DMS53 treated with DMSO at 0.1 percent for 48 hours (cell line): Measurements from ENCODE around the gene MSI1.
"Not testable (repeated sequence)": the region's sequence is repeated elsewhere in the genome, so short reads cannot be mapped to it uniquely, and the experiment has no call there.

Experiments
- DNase-seq: peaks from one replicate; lab custom pipeline; 2025; ENCODE audit not compliant: unreplicated experiment; lab: John Stamatoyannopoulos, UW

The MSI1 gene

GRCh38 chr12:120357104-120357503 is 11.9 kb downstream of the MSI1 start:
- DNase-seq = no peak

- peak; percentile 85 for DNase-seq
These were observed 12.4 kb downstream of the MSI1 start for GRCh38 chr12:120356567-120357030.

DNA sequence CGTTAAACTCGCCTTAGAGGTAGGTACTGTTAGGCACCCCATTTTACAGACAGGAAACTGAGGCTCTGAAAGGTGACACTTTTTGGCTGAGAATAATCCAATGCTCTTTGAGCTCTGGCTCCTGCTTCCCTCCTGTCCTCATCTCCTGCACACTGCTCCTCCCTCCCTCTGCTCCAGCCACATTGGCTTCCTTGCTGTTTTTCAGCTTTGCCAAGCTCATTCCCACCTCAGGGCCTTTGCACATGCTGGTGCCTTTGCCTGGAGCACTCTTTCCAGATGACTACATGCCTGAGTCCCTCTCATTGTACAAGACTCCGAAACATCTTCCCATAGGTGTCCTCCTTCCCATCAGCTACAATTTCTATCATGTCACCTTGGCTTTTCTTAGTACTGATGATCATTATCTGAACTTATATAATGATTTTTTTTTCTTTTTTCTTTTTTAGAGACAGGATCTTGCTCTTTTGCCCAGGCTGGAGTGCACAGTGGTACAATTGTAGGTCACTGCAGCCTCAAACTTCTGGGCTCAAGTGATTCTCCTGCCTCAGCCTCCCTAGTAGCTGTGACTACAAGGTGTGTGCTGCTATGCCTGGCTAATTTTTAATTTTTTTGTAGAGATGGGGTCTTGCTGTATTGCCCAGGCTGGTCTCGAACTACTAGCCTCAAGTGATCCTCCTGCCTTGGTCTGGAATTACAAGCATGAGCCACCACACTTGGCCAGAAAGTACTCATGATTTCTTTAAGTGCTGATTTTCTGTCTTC is 15.2 kb downstream of the MSI1 start:
- no peak for DNase-seq

GRCh38 chr12:120353136-120353535 is 15.8 kb downstream of the MSI1 start:
- DNase-seq = no peak

GRCh38 chr12:120352117-120352516 is 16.8 kb downstream of the MSI1 start:
- no peak for DNase-seq

DNA sequence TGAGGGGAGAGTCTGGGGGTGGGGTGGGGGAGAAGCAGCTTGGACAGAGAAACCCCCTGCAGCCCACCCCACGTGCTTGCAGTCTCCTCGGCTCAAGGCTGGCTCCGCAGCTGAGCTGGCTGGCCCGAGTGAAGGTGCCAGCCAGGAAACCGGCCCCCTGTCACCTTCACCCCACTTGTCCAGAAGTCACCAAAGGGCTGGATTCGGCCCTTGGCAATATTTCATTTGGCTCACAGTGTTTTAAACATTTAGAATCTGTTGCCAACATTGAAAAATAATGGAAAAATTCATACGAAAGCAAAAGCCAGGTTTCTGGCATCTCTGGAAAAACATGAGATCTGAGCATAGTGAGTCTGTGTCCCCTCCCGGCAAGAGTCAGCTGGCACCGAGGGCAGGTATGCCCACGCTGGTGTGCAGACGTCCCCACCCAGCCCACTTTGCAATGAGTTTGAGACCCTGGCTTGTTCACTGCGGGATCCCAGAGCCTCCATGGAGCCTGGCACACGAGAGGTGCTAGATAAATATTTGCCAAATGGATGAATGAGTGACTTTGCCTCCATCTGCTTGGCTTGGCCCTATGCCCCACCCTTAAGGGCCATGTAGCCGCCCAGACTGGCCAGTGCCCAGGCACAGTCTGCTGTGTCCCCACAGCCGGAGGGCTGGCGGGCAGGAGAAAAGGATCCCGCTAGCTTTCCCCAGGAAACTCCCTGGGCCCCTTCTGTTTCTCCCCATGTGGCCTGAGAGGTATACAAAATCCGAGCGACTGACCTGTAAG is 18.2 kb downstream of the MSI1 start:
- peak; percentile 51 for DNase-seq

- DNase-seq = no peak
These were observed 21.2 kb downstream of the MSI1 start for GRCh38 chr12:120347766-120348165.

GRCh38 chr12:120346681-120347080 is 22.3 kb downstream of the MSI1 start:
- no peak for DNase-seq

DNA sequence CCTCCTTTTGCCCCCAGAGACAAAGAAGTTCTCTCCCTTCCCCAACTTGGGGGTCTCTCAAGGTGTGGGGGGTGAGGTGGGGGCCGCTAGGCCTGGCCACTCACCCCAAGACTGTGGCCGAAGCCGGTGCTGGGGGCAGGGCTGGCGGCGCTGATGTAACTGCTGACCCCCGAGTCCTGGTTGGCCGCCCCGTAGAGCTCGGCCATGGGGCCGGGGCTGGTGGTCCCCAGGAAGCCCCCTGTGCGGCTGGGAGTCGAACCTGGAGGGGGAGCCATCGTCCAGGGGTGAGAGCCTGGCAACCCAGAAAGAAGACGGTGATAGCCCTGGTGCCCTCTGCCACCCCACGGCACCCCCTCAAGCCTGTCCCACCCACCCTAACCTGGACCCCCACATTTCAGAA is 22.9 kb downstream of the MSI1 start:
- DNase-seq = no peak

GRCh38 chr12:120343692-120344091 is 25.3 kb downstream of the MSI1 start:
- no peak for DNase-seq

GRCh38 chr12:120343039-120343537 is 25.9 kb downstream of the MSI1 start:
- DNase-seq = no peak

DNA sequence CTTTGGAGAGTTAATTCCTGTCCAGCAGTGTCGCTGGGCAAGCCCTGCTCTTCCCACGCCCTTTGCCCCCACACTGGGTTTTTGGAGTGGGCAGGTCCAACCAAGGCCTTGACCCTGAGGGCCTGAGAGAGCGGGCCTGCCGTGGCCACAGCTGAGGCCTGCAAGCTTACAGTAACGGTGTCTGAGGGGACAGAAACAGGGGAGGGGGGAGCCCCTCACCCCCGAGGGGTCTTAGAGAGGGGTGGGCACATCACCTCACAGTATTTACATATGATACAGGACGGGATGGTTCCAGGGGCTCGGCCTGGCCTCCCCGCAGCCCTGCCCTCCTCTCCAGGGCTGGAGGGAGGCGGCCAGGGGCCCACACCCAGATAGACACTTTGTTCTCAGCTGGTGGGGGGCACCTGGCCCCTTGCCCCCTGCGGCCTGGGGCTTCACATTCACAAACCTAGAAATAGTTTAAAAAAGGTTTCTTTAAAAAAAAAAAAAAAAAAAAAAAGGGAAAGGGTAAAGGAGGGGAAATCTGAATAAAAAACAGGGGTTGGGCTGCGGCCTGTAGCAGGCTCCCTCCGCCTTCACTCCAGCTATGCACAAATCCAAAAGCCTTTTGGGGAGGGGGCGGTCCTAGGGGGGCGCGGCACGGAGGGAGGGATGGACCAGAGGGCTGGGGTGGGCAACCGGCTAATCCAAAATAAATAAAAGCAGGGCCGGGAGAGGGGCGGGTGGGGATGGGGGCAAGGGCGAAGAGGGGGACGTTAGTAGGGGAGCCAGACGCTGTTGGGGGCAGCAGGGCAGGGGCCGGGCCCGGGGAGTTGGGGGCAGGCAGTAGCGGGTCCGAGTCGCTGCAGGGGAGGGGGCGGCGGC is 26.6 kb downstream of the MSI1 start:
- no peak for DNase-seq

DNA sequence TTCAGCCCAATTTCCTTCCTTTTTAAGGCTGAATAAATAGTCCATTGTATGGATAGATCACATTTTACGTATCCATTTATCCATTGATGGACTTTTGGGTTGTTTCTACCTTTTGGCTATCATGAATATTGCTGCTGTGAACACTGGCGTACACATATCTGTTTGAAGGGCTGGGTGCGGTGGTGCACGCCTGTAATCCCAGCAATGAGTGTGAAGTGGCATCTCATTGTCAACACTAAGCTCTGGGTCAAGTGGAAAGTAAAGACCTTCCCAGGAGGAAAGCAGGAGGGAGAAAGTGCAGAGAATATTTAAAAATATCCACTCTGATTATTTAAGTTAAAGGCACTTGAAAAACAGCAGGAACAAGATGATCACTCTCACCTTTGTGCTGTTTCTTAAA is 29.7 kb downstream of the MSI1 start:
- no peak for DNase-seq

DNA sequence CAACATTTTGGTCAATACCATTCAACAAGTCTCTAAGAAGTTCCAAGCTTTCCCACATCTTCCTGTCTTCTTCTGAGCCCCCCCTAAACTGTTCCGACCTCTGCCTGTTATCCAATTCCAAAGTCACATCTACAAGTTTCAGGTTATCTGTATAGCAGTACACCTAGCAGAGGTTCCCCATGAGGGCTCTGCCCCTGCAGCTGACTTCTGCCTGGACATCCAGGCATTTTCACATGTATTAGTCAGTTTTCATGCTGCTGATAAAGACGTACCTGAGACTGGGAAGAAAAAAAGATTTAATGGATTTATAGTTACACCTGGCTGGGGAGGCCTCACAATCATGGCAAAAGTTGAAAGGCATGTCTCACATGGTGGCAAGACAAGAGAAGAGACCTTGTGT is 31.2 kb downstream of the MSI1 start:
- no peak for DNase-seq

- not testable (repeated sequence) for DNase-seq
These were observed 32.6 kb downstream of the MSI1 start for GRCh38 chr12:120336392-120336791.

DNA sequence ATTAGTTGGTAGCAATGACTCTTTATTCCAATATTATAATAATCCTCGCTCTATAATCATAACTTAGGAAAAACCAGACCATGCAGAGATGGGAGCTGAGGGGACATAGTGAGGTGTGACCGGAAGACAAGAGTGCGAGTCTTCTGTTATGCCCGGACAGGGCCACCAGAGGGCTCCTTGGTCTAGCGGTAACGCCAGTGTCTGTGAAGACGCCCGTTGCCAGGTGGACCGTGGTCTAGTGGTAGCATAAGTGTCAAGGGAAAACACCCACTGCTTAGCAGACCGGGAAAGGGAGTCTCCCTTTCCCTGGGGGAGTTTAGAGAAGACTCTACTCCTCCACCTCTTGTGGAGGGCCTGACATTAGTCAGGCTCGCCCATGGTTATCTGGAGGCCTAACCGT is 33.5 kb downstream of the MSI1 start:
- DNase-seq = peak; percentile 67

DNA sequence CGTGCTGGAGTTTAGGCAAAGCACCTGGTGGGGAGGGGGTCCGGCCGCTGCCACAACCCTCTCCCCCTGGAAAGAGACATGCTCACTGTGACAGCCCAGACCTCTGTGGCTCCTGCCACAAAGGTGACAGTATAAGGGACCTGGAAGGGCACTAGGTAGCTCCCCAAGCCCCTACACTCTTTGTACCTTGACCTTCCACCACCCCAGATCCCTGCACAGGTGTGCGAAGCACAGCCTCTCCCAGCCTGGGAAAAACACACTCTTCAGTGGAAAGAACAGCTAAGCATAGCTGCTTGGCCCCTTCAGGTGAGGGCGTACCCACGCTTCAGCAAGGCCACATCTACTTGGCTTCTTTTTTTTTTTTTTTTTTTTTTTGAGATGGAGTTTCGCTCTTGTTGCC is 36.4 kb downstream of the MSI1 start:
- no peak for DNase-seq

DNA sequence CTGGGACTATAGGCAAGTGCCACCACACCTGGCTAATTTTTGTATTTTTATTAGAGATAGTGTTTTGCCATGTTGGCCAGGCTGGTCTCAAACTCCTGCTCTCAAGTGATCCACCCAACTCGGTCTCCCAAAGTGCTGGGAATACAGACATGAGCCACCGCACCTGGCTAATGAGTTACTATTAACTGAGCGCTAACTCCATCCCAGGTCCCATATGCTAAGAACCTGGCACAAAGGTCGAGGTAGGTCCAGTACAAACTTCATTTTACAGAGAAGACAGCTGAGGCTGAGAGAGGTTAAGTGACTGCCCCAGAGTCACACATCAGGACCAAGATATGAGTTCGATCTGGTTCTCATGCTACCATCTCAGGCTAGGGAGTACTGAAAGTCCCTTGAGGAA is 36.9 kb downstream of the MSI1 start:
- DNase-seq = no peak

DNA sequence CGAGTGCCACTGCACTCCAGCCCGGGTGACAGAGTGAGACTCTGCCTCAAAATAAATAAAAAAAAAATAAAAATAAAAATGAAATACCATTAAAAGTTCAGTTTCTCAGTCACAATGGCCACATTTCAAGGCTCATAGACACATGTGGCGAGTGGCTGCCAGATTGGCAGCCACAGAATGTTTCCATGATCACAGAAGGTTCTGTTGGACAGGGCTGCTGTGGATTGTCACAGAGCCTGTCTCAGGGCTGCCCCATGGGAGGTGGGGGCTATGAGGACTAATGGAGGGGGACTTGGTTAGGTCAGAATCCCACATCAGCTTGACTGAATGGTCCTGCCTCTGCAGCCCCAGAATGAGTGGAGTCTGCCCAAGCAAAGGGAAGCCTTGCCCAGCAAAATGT is 37.6 kb downstream of the MSI1 start:
- no peak for DNase-seq

DNA sequence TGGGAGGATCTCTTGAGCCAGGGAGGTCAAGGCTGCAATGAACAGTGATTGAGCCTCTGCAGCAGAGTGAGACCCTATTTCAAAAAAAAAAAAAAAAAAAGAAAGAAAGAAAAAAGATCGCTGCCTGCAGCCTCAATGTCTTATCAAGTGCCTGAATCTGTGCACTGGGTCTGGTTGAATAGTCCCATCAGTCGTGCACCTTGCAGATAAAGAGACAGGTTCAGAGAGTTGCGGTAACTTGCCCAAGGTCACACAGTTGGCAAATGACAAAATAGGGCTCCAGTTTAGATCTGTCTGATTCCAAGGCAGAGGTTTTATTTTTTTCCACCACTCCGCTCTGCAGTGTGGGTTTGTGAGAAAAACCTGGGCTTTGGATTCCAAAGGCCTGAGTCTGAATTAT is 40.7 kb downstream of the MSI1 start:
- no peak for DNase-seq

DNA sequence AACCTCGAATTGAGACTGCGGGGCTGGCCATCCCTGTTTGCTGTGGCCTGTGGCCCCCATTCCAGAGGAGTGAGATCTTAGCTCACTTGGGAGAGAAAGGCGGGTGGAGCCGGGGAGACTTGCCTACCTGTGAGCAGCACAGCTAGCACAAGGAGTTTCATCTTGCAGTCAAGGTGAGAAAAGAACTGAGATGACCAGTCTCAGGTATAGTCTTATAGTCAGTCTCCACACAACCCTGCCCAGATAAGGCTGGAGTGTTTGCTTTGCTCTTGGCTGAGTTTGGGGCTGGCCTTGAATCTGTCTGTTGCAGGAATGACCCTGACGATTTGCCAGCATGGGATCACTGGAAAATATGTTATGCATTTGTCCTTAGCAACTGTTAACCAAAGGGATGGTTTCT is 41.4 kb downstream of the MSI1 start, which contains the start of gene PLA2G1B:
TSS of gene PLA2G1B (minus strand) at position 187 of the 400 bp plus-strand sequence. CDS start at position 161, 26 bp downstream.
- DNase-seq = peak; percentile 4
